ENCODE measurements around the gene BAX. TPM values are rescaled to one million over a fixed set of nuclear protein-coding genes. Genes with fewer than 3 reads are reported as not detected.

Gene BAX
- total and polyA plus RNA-seq, 2 of the 13 experiments (the other 11 are each of a cell fraction or from before 2014, with no cell fraction given), result 139 to 176 TPM

DNA sequence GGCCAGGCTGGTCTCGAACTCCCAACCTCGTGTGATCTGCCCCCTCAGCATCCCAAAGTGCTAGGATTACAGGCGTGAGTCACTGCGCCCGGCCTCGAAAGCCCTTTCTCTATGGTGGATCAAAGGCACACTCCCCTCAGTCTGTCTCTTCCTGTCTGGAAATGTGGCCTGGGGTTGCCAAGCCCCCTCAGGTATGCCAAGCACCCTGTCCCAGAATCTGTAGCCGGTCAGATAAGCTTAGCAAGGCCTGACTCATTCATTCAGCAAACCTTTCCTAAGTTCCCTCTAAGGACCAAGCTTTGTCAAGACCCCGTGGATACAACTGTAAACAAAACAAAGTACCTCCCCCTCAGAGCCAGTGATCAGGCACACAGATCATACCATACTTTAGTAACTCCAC, 40.5 kb upstream of the BAX start:
- Histone ChIP-seq H3K9ac (ENCODE audit: insufficient read depth, low read depth, low read length) (no peak overlapping the region), H2AFZ (ENCODE audit: low read length) (no peak overlapping the region), H3K4me2 (ENCODE audit: low read depth, low read length) (no peak overlapping the region), H3K4me1 (ENCODE audit: insufficient read depth, low read length) (no peaks in the 10 kb centered on the region), H3K27me3 (ENCODE audit: control insufficient read depth in 1 of 2, insufficient read depth in 2 of 2, low read length in 2 of 2) (no peaks in the 10 kb centered on the region), H4K20me1 (ENCODE audit: insufficient read depth, low read length) (no peaks in the 10 kb centered on the region), H3K27ac (ENCODE audit: extremely low read length, insufficient read depth, low read length) (no peak overlapping the region), H3K9me3 (ENCODE audit: low read length) (no peaks in the 10 kb centered on the region), H3K79me2 (ENCODE audit: insufficient read depth, low read length) (no peaks in the 10 kb centered on the region), H3K4me3 (replicated peaks in 1 of 3; ENCODE audit: insufficient read depth in 1 of 3, low read depth in 2 of 3, low read length in 3 of 3) (no peak overlapping the region), H3K36me3 (replicated peaks in 1 of 2; ENCODE audit: control insufficient read depth in 1 of 2, insufficient read depth in 2 of 2, low read length in 2 of 2) (peaks cover 19 to 65% of the 10 kb centered on the region in 2 experiments)
- no TSS peak for BruUV-seq (replicated peaks)
- intact Hi-C loops (cut with micrococcal nuclease; ENCODE audit: unreplicated experiment) (no loop called here), in situ Hi-C loops (cut with HindIII; ENCODE audit: extremely low pct_ligation_motif_present, low pct_unique_long_range_greater_than_20kb) (no loop called here)
- DNase-seq (ENCODE audit: low spot score) (no peak), FAIRE-seq (no peak), ATAC-seq (no peak)
- WGBS (ENCODE audit: low lambda C conversion rate), result 97% methylated on average over 8 of the region's 8 CpGs
- CTCF ChIA-PET (ENCODE audit: low intra/inter-chr PET ratio, low total read pairs), result no interaction called here
- POLR2A ChIA-PET, result no interaction called here
- TF ChIP-seq ZNF772 (CRISPR knock-in tag; IDR thresholded peaks at IDR 0.05), result no peak
- no peak for TF ChIP-seq ZNF3 (CRISPR knock-in tag; IDR thresholded peaks at IDR 0.05)
- no peak for TF ChIP-seq HOXD1 (CRISPR knock-in tag; IDR thresholded peaks at IDR 0.05)
- TF ChIP-seq ZNF891 (CRISPR knock-in tag; IDR thresholded peaks at IDR 0.05), result no peak
- TF ChIP-seq, protein P1, sequence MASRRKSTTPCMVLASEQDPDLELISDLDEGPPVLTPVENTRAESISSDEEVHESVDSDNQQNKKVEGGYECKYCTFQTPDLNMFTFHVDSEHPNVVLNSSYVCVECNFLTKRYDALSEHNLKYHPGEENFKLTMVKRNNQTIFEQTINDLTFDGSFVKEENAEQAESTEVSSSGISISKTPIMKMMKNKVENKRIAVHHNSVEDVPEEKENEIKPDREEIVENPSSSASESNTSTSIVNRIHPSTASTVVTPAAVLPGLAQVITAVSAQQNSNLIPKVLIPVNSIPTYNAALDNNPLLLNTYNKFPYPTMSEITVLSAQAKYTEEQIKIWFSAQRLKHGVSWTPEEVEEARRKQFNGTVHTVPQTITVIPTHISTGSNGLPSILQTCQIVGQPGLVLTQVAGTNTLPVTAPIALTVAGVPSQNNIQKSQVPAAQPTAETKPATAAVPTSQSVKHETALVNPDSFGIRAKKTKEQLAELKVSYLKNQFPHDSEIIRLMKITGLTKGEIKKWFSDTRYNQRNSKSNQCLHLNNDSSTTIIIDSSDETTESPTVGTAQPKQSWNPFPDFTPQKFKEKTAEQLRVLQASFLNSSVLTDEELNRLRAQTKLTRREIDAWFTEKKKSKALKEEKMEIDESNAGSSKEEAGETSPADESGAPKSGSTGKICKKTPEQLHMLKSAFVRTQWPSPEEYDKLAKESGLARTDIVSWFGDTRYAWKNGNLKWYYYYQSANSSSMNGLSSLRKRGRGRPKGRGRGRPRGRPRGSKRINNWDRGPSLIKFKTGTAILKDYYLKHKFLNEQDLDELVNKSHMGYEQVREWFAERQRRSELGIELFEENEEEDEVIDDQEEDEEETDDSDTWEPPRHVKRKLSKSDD (CRISPR knock-in tag; IDR thresholded peaks at IDR 0.05; ENCODE audit: low read depth), result no peak
- no peak for TF ChIP-seq KLF9 (CRISPR knock-in tag; IDR thresholded peaks at IDR 0.05; ENCODE audit: low read depth)
- TF ChIP-seq ZNF205 (CRISPR knock-in tag; IDR thresholded peaks at IDR 0.05), result no peak
- no peak for TF ChIP-seq GABPB1 (CRISPR knock-in tag; IDR thresholded peaks at IDR 0.05)
- no peak for TF ChIP-seq ETV6 (CRISPR knock-in tag; conservative IDR thresholded peaks at IDR 0.05)
- TF ChIP-seq, protein P2, sequence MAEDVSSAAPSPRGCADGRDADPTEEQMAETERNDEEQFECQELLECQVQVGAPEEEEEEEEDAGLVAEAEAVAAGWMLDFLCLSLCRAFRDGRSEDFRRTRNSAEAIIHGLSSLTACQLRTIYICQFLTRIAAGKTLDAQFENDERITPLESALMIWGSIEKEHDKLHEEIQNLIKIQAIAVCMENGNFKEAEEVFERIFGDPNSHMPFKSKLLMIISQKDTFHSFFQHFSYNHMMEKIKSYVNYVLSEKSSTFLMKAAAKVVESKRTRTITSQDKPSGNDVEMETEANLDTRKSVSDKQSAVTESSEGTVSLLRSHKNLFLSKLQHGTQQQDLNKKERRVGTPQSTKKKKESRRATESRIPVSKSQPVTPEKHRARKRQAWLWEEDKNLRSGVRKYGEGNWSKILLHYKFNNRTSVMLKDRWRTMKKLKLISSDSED (CRISPR knock-in tag; IDR thresholded peaks at IDR 0.05), result no peak
- no peak for TF ChIP-seq BHLHE40 (IDR thresholded peaks at IDR 0.05; ENCODE audit: low read length)
- TF ChIP-seq DR1 (CRISPR knock-in tag; IDR thresholded peaks at IDR 0.05), result no peak
- TF ChIP-seq DPF2 (CRISPR knock-in tag; IDR thresholded peaks at IDR 0.05; ENCODE audit: borderline replicate concordance, low read depth), result no peak
- no peak for TF ChIP-seq MBD4 (IDR thresholded peaks at IDR 0.05; ENCODE audit: borderline replicate concordance, low read length)
- no peak for TF ChIP-seq TGIF2 (CRISPR knock-in tag; IDR thresholded peaks at IDR 0.05)
- TF ChIP-seq ZNF33A (CRISPR knock-in tag; IDR thresholded peaks at IDR 0.05; ENCODE audit: borderline replicate concordance), result no peak
- no peak for TF ChIP-seq MATR3 (CRISPR knock-in tag; IDR thresholded peaks at IDR 0.05)
- no peak for TF ChIP-seq TRIM24 (CRISPR knock-in tag; IDR thresholded peaks at IDR 0.05)
- no peak for TF ChIP-seq SOX6 (IDR thresholded peaks at IDR 0.05)
- no peak for TF ChIP-seq SOX6 (CRISPR knock-in tag; IDR thresholded peaks at IDR 0.05)
- TF ChIP-seq ZFP62 (CRISPR knock-in tag; IDR thresholded peaks at IDR 0.05), result no peak
